Stimulated activated memory B cell treated with anti-CD40 and anti-IgM and Interleukin-4, amounts not matched to agents 10 μg/mL and 1 μg/mL and 100 μg/mL, for 72 hours (primary cell): ENCODE data around the gene DNER.
"Not testable (repeated sequence)": the region's sequence is repeated elsewhere in the genome, so short reads cannot be mapped to it uniquely, and the experiment has no call there.

Experiments used
- ATAC-seq: fragments of 150-1000 bp; cut with Tn5 transposase; 2 replicates; pipeline ENCODE4 v1.10.0; 2021
- H3K27ac Mint-ChIP-seq: one replicate; pipeline ENCODE4 v1.8.0; 2022; ENCODE audit warnings: mild to moderate bottlenecking, mixed read lengths
- H3K27me3 Mint-ChIP-seq: one replicate; pipeline ENCODE4 v1.8.0; 2022; ENCODE audit warnings: mixed read lengths
- H3K36me3 Mint-ChIP-seq: one replicate; pipeline ENCODE4 v1.8.0; 2022; ENCODE audit warnings: mixed read lengths
- H3K4me1 Mint-ChIP-seq: one replicate; pipeline ENCODE4 v1.8.0; 2022; ENCODE audit warnings: mixed read lengths
- H3K4me3 Mint-ChIP-seq: one replicate; pipeline ENCODE4 v1.8.0; 2022; ENCODE audit warnings: mild to moderate bottlenecking, moderate library complexity, mixed read lengths
- H3K9me3 Mint-ChIP-seq: one replicate; pipeline ENCODE4 v1.8.0; 2022; ENCODE audit warnings: mixed read lengths

DNER gene

GRCh38 chr2:229543176-229543873, 171.0 kb downstream of the DNER start:
- no peak for ATAC-seq
- H3K9me3 Mint-ChIP-seq: no peaks in the 10 kb centered on the region
- H3K27me3 Mint-ChIP-seq: peaks cover 10% of the 10 kb centered on the region
- no peaks in the 10 kb centered on the region for H3K4me1 Mint-ChIP-seq
- no peak overlapping the region for H3K4me3 Mint-ChIP-seq
- H3K27ac Mint-ChIP-seq: no peak overlapping the region
- no peaks in the 10 kb centered on the region for H3K36me3 Mint-ChIP-seq

GRCh38 chr2:229539628-229540027, 174.7 kb downstream of the DNER start:
- no peak for ATAC-seq
- H3K27me3 Mint-ChIP-seq: no peaks in the 10 kb centered on the region
- no peaks in the 10 kb centered on the region for H3K9me3 Mint-ChIP-seq
- H3K27ac Mint-ChIP-seq: no peak overlapping the region
- no peaks in the 10 kb centered on the region for H3K4me1 Mint-ChIP-seq
- H3K4me3 Mint-ChIP-seq: no peak overlapping the region
- H3K36me3 Mint-ChIP-seq: no peaks in the 10 kb centered on the region

- no peaks in the 10 kb centered on the region for H3K27me3 Mint-ChIP-seq
- no peak for ATAC-seq
- no peaks in the 10 kb centered on the region for H3K36me3 Mint-ChIP-seq
- no peak overlapping the region for H3K27ac Mint-ChIP-seq
- H3K4me1 Mint-ChIP-seq: no peaks in the 10 kb centered on the region
- H3K4me3 Mint-ChIP-seq: no peak overlapping the region
- peaks cover 4% of the 10 kb centered on the region for H3K9me3 Mint-ChIP-seq
These were observed 182.8 kb downstream of the DNER start for GRCh38 chr2:229531594-229531993.

- Mint-ChIP-seq H3K36me3 (no peaks in the 10 kb centered on the region), H3K27ac (no peak overlapping the region), H3K27me3 (no peaks in the 10 kb centered on the region), H3K9me3 (peaks cover 4% of the 10 kb centered on the region), H3K4me3 (no peak overlapping the region), H3K4me1 (no peaks in the 10 kb centered on the region)
- ATAC-seq: no peak
These were observed 183.9 kb downstream of the DNER start for GRCh38 chr2:229530434-229530833.

GRCh38 chr2:229528846-229529245, 185.5 kb downstream of the DNER start:
- Mint-ChIP-seq H3K4me1 (no peaks in the 10 kb centered on the region), H3K36me3 (no peaks in the 10 kb centered on the region), H3K27ac (no peak overlapping the region), H3K27me3 (no peaks in the 10 kb centered on the region), H3K9me3 (peaks cover 4% of the 10 kb centered on the region), H3K4me3 (no peak overlapping the region)
- ATAC-seq: no peak

- Mint-ChIP-seq H3K27me3 (no peaks in the 10 kb centered on the region), H3K27ac (no peak overlapping the region), H3K9me3 (peaks cover 4% of the 10 kb centered on the region), H3K4me1 (no peaks in the 10 kb centered on the region), H3K36me3 (no peaks in the 10 kb centered on the region), H3K4me3 (no peak overlapping the region)
- no peak for ATAC-seq
These were observed 187.4 kb downstream of the DNER start for GRCh38 chr2:229526951-229527350.

- Mint-ChIP-seq H3K4me1 (peaks cover under 1% of the 10 kb centered on the region), H3K27ac (no peak overlapping the region), H3K27me3 (no peaks in the 10 kb centered on the region), H3K9me3 (no peaks in the 10 kb centered on the region), H3K4me3 (no peak overlapping the region), H3K36me3 (no peaks in the 10 kb centered on the region)
- ATAC-seq: no peak
These were observed 189.6 kb downstream of the DNER start for GRCh38 chr2:229524799-229525198.

GRCh38 chr2:229523663-229524062, 190.7 kb downstream of the DNER start:
- Mint-ChIP-seq H3K36me3 (no peaks in the 10 kb centered on the region), H3K27me3 (no peaks in the 10 kb centered on the region), H3K4me3 (no peak overlapping the region), H3K27ac (no peak overlapping the region), H3K4me1 (peaks cover 5% of the 10 kb centered on the region), H3K9me3 (no peaks in the 10 kb centered on the region)
- no peak for ATAC-seq

GRCh38 chr2:229521576-229521975, 192.8 kb downstream of the DNER start:
- Mint-ChIP-seq H3K36me3 (no peaks in the 10 kb centered on the region), H3K4me3 (no peak overlapping the region), H3K27ac (no peak overlapping the region), H3K27me3 (peaks cover 8% of the 10 kb centered on the region), H3K9me3 (no peaks in the 10 kb centered on the region), H3K4me1 (peaks cover 5% of the 10 kb centered on the region)
- no peak for ATAC-seq

GRCh38 chr2:229520691-229521096, 193.7 kb downstream of the DNER start:
- Mint-ChIP-seq H3K4me3 (no peak overlapping the region), H3K4me1 (peaks cover 5% of the 10 kb centered on the region), H3K9me3 (no peaks in the 10 kb centered on the region), H3K27me3 (peaks cover 8% of the 10 kb centered on the region), H3K27ac (no peak overlapping the region), H3K36me3 (no peaks in the 10 kb centered on the region)
- no peak for ATAC-seq

GRCh38 chr2:229519655-229520430, 194.5 kb downstream of the DNER start:
- no peak overlapping the region for H3K27ac Mint-ChIP-seq

GRCh38 chr2:229514273-229514895, 200.0 kb downstream of the DNER start:
- peaks cover 8% of the 10 kb centered on the region for H3K27me3 Mint-ChIP-seq
- H3K4me3 Mint-ChIP-seq: no peak overlapping the region
- peaks cover under 1% of the 10 kb centered on the region for H3K4me1 Mint-ChIP-seq
- no peaks in the 10 kb centered on the region for H3K9me3 Mint-ChIP-seq
- no peak for ATAC-seq
- no peak overlapping the region for H3K27ac Mint-ChIP-seq
- H3K36me3 Mint-ChIP-seq: no peaks in the 10 kb centered on the region

More at GRCh38 chr2:229519655-229520430, 194.5 kb downstream of the DNER start:
- H3K27me3 Mint-ChIP-seq: peaks cover 8% of the 10 kb centered on the region
- peak; percentile 44 for ATAC-seq
- peaks cover 5% of the 10 kb centered on the region for H3K4me1 Mint-ChIP-seq
- no peak overlapping the region for H3K4me3 Mint-ChIP-seq
- no peaks in the 10 kb centered on the region for H3K9me3 Mint-ChIP-seq
- no peaks in the 10 kb centered on the region for H3K36me3 Mint-ChIP-seq

GRCh38 chr2:229511524-229511923, 202.8 kb downstream of the DNER start:
- H3K36me3 Mint-ChIP-seq: no peaks in the 10 kb centered on the region
- H3K4me3 Mint-ChIP-seq: no peak overlapping the region
- H3K4me1 Mint-ChIP-seq: no peaks in the 10 kb centered on the region
- H3K27ac Mint-ChIP-seq: no peak overlapping the region
- no peak for ATAC-seq
- no peaks in the 10 kb centered on the region for H3K9me3 Mint-ChIP-seq
- H3K27me3 Mint-ChIP-seq: no peaks in the 10 kb centered on the region

GRCh38 chr2:229506699-229507098, 207.7 kb downstream of the DNER start:
- not testable (repeated sequence) for ATAC-seq, H3K27ac Mint-ChIP-seq, H3K36me3 Mint-ChIP-seq

GRCh38 chr2:229501051-229501794, 213.1 kb downstream of the DNER start:
- Mint-ChIP-seq H3K27ac (no peak overlapping the region), H3K9me3 (peaks cover 9% of the 10 kb centered on the region), H3K4me3 (no peak overlapping the region), H3K4me1 (no peaks in the 10 kb centered on the region), H3K36me3 (no peaks in the 10 kb centered on the region), H3K27me3 (no peaks in the 10 kb centered on the region)
- ATAC-seq: no peak

More at GRCh38 chr2:229506699-229507098, 207.7 kb downstream of the DNER start:
- H3K9me3 Mint-ChIP-seq, H3K27me3 Mint-ChIP-seq, H3K4me1 Mint-ChIP-seq, H3K4me3 Mint-ChIP-seq: not testable (repeated sequence)
